ENCODE data around the gene FBLN1.

DNA sequence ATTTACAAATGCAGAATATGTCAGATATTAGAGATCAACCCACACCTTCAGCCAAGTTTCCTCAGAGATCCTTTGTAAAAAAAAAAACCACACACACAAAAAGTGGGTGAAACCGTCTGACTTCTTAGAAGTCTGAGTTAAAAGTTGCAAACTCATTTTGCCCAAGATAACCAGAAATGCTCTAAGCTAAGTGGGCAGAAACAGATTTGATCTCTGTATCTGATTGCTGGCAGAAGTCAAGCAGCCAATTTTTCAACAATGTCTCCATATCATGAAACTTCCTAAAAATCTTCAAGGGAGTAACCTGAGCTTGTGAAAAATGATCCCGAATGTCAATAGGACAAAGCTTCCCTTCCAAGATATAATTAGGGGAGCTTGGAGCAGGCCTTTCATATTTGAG, 140.3 kb downstream of the FBLN1 start:
- TF ChIP-seq, protein P1, sequence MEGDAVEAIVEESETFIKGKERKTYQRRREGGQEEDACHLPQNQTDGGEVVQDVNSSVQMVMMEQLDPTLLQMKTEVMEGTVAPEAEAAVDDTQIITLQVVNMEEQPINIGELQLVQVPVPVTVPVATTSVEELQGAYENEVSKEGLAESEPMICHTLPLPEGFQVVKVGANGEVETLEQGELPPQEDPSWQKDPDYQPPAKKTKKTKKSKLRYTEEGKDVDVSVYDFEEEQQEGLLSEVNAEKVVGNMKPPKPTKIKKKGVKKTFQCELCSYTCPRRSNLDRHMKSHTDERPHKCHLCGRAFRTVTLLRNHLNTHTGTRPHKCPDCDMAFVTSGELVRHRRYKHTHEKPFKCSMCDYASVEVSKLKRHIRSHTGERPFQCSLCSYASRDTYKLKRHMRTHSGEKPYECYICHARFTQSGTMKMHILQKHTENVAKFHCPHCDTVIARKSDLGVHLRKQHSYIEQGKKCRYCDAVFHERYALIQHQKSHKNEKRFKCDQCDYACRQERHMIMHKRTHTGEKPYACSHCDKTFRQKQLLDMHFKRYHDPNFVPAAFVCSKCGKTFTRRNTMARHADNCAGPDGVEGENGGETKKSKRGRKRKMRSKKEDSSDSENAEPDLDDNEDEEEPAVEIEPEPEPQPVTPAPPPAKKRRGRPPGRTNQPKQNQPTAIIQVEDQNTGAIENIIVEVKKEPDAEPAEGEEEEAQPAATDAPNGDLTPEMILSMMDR (conservative IDR thresholded peaks at IDR 0.05): no peak
- no peak for TF ChIP-seq EZH2 (IDR thresholded peaks at IDR 0.05; ENCODE audit: low read depth)

All from PC-9 (cell line).